ENCODE results near the gene SH3RF1. TPM values are rescaled to one million over a fixed set of nuclear protein-coding genes. Genes with fewer than 3 reads are reported as not detected.

SH3RF1 gene
- total and polyA plus RNA-seq, 10 of the 15 experiments (the other 5 are each of a cell fraction or from before 2014, with no cell fraction given): 4.5 to 22.5 (median 10.4) TPM

GRCh38 chr4:169207436-169208089, 63.2 kb downstream of the SH3RF1 start:
- peaks cover 14% of the 10 kb centered on the region for H3K79me2 ChIP-seq (ENCODE audit: control insufficient read depth, insufficient read depth, low read length)
- H4K20me1 ChIP-seq (ENCODE audit: control insufficient read depth, insufficient read depth): no peaks in the 10 kb centered on the region
- SMC1A ChIA-PET (ENCODE audit: uncharacterized antibody, unreplicated experiment): interaction anchor here (1.4 kb wide), 1 partner anchor 20 kb away, joined by 3 read pairs; no protein-coding TSS in a partner anchor
- H3K9ac ChIP-seq (ENCODE audit: control insufficient read depth, insufficient read depth, low read length): no peak overlapping the region
- WGBS (ENCODE audit: insufficient coverage, insufficient replicate concordance, low lambda C conversion rate, missing lambda C conversion rate): 100% methylated on average over 2 of the region's 2 CpGs
- POLR2A ChIA-PET: interaction anchor here (0.7 kb wide), 1 partner anchor 18 kb away, joined by 3 read pairs; no protein-coding TSS in a partner anchor
- H3K27ac ChIP-seq (ENCODE audit: control insufficient read depth, insufficient read depth): no peak overlapping the region
- BruUV-seq (replicated peaks): no TSS peak
- no peak overlapping the region for H3K4me2 ChIP-seq (ENCODE audit: control insufficient read depth, insufficient read depth)
- CTCF ChIA-PET: interaction anchor here (0.5 kb wide), 1 partner anchor 17 kb away, joined by 3 read pairs; no protein-coding TSS in a partner anchor
- ATAC-seq: no peak
- H3K9me3 ChIP-seq (replicated peaks; ENCODE audit: control insufficient read depth, insufficient read depth, low read length): peaks cover 7% of the 10 kb centered on the region; the same call in 2 of the 3 replicates
- H3K4me1 ChIP-seq (ENCODE audit: control insufficient read depth, insufficient read depth, low read length): peaks cover 16% of the 10 kb centered on the region; the same call in 1 of the 2 replicates
- RAD21 ChIA-PET (ENCODE audit: unreplicated experiment): no interaction called here
- no peak overlapping the region for H3K4me3 ChIP-seq
- no peaks in the 10 kb centered on the region for H3K36me3 ChIP-seq (ENCODE audit: control insufficient read depth in 2 of 2, insufficient read depth in 2 of 2, low read length in 1 of 2)
- H2AFZ ChIP-seq (ENCODE audit: control insufficient read depth, low read depth, low read length): no peak overlapping the region
- H3K27me3 ChIP-seq (replicated peaks in 1 of 2; ENCODE audit: control insufficient read depth in 2 of 2, insufficient read depth in 2 of 2, low read length in 1 of 2): no peaks in the 10 kb centered on the region
- intact Hi-C loops (cut with micrococcal nuclease; ENCODE audit: unreplicated experiment) (no loop called here), in situ Hi-C loops (cut with MboI) (no loop called here)
- FAIRE-seq: no peak
- no peak for DNase-seq (ENCODE audit: low read depth, low spot score)
- no peak for TF ChIP-seq FOXK2 (IDR thresholded peaks at IDR 0.05)
- no peak for TF ChIP-seq NFXL1 (IDR thresholded peaks at IDR 0.05; ENCODE audit: borderline replicate concordance)
- TF ChIP-seq CTCF (IDR thresholded peaks at IDR 0.05 in 2 of 3, conservative IDR thresholded peaks at IDR 0.05 in 1 of 3; ENCODE audit: control insufficient read depth in 2 of 3, extremely low read depth in 1 of 3, insufficient read depth in 1 of 3, low read depth in 3 of 3, low read length in 3 of 3): no peak
- TF ChIP-seq WRNIP1 (IDR thresholded peaks at IDR 0.05; ENCODE audit: borderline replicate concordance, low read depth, low read length): no peak
- TF ChIP-seq SUPT20H (IDR thresholded peaks at IDR 0.05; ENCODE audit: borderline replicate concordance, control insufficient read depth, low read depth, low read length): no peak
- no peak for TF ChIP-seq BHLHE40 (IDR thresholded peaks at IDR 0.05; ENCODE audit: borderline replicate concordance in 1 of 2, low read depth in 2 of 2, low read length in 1 of 2)
- no peak for TF ChIP-seq SIX5 (IDR thresholded peaks at IDR 0.05; ENCODE audit: low read depth, low read length, severe bottlenecking)
- TF ChIP-seq SMAD5 (IDR thresholded peaks at IDR 0.05; ENCODE audit: low read depth): no peak
- TF ChIP-seq EED (IDR thresholded peaks at IDR 0.05; ENCODE audit: low read depth): no peak
- TF ChIP-seq FOXM1 (IDR thresholded peaks at IDR 0.05; ENCODE audit: low read depth, low read length): no peak
- TF ChIP-seq YY1 (IDR thresholded peaks at IDR 0.05; ENCODE audit: low read depth, low read length): no peak
- TF ChIP-seq MXI1 (IDR thresholded peaks at IDR 0.05; ENCODE audit: low read depth, low read length): no peak
- no peak for TF ChIP-seq ATF3 (IDR thresholded peaks at IDR 0.05; ENCODE audit: borderline replicate concordance, extremely low read depth, low read depth, low read length)
- TF ChIP-seq NRF1 (conservative IDR thresholded peaks at IDR 0.05; ENCODE audit: low read depth, low read length): no peak
- TF ChIP-seq DPF2 (IDR thresholded peaks at IDR 0.05): no peak
- TF ChIP-seq, protein P1, sequence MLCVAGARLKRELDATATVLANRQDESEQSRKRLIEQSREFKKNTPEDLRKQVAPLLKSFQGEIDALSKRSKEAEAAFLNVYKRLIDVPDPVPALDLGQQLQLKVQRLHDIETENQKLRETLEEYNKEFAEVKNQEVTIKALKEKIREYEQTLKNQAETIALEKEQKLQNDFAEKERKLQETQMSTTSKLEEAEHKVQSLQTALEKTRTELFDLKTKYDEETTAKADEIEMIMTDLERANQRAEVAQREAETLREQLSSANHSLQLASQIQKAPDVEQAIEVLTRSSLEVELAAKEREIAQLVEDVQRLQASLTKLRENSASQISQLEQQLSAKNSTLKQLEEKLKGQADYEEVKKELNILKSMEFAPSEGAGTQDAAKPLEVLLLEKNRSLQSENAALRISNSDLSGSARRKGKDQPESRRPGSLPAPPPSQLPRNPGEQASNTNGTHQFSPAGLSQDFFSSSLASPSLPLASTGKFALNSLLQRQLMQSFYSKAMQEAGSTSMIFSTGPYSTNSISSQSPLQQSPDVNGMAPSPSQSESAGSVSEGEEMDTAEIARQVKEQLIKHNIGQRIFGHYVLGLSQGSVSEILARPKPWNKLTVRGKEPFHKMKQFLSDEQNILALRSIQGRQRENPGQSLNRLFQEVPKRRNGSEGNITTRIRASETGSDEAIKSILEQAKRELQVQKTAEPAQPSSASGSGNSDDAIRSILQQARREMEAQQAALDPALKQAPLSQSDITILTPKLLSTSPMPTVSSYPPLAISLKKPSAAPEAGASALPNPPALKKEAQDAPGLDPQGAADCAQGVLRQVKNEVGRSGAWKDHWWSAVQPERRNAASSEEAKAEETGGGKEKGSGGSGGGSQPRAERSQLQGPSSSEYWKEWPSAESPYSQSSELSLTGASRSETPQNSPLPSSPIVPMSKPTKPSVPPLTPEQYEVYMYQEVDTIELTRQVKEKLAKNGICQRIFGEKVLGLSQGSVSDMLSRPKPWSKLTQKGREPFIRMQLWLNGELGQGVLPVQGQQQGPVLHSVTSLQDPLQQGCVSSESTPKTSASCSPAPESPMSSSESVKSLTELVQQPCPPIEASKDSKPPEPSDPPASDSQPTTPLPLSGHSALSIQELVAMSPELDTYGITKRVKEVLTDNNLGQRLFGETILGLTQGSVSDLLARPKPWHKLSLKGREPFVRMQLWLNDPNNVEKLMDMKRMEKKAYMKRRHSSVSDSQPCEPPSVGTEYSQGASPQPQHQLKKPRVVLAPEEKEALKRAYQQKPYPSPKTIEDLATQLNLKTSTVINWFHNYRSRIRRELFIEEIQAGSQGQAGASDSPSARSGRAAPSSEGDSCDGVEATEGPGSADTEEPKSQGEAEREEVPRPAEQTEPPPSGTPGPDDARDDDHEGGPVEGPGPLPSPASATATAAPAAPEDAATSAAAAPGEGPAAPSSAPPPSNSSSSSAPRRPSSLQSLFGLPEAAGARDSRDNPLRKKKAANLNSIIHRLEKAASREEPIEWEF (IDR thresholded peaks at IDR 0.05; ENCODE audit: insufficient replicate concordance, low read depth, low read length): no peak
- no peak for TF ChIP-seq TAF1 (IDR thresholded peaks at IDR 0.05; ENCODE audit: borderline replicate concordance, low read depth, low read length)

Measured in GM12878 (cell line).